ENCODE measurements around the gene ELP4.

ELP4 gene

GRCh38 chr11:31598454-31598853, 88.9 kb downstream of the ELP4 start:
- no peaks in the 10 kb centered on the region for H3K27me3 ChIP-seq (ENCODE audit: insufficient read depth, low read length, poor library complexity)
- no peaks in the 10 kb centered on the region for H3K4me1 ChIP-seq (ENCODE audit: insufficient read depth, low read length)
- DNase-seq (no peak), ATAC-seq (ENCODE audit: insufficient read depth, low read depth) (no peak)
- no peaks in the 10 kb centered on the region for H3K79me2 ChIP-seq (ENCODE audit: insufficient read depth, low read length)
- H3K36me3 ChIP-seq (ENCODE audit: insufficient read depth, low read length): no peaks in the 10 kb centered on the region
- no peak overlapping the region for H3K9ac ChIP-seq (ENCODE audit: low read depth, low read length)
- H4K20me1 ChIP-seq (ENCODE audit: insufficient read depth, low read length): no peaks in the 10 kb centered on the region
- no peak overlapping the region for H3K4me3 ChIP-seq (ENCODE audit: low read depth in 1 of 2, low read length in 2 of 2)
- TF ChIP-seq CTCF (IDR thresholded peaks at IDR 0.05; ENCODE audit: borderline replicate concordance, extremely low read depth, low read length, poor library complexity, severe bottlenecking) (no peak), EZH2 (IDR thresholded peaks at IDR 0.05; ENCODE audit: borderline replicate concordance, low read depth, low read length, severe bottlenecking) (no peak)
- no peak overlapping the region for H3K27ac ChIP-seq (ENCODE audit: low read length)
- no peak overlapping the region for H3K4me2 ChIP-seq (ENCODE audit: insufficient read depth, low read length)
- no peak overlapping the region for H2AFZ ChIP-seq (ENCODE audit: low read depth, low read length)
- H3K9me3 ChIP-seq (ENCODE audit: insufficient read depth, low read length, severe bottlenecking): no peaks in the 10 kb centered on the region

DNA sequence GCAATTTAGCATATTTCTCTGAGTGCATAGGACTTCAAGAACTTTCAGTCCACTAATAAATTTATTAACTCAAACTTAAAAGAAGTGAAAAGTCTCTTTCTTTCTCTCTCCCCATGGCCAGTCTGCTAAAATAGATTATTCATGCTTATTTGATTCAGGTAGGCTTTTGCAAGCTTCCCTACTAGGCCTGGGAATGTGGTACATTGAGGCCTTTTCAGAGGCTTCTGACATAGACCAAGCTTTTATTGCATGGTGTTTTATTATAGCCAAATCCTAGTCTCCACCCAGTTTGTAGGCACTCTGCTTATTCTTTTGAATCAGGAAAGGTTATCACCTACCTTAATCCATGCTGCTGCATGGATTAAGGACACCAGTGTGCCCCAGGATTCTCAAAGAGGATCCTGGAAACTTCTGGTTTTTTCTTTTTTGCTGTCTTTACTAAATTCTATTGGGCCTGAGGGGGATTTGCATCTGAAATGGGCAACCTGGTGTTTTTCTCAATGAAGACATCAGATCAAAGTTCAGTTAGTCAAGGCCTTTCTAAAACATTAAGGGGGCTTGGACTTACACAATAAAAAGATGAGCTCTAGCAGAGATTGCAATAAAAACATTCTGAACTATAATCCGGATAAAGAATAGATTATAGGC, 92.2 kb downstream of the ELP4 start:
- TF ChIP-seq CTCF (IDR thresholded peaks at IDR 0.05; ENCODE audit: borderline replicate concordance, extremely low read depth, low read length, poor library complexity, severe bottlenecking): no peak
- TF ChIP-seq EZH2 (IDR thresholded peaks at IDR 0.05; ENCODE audit: borderline replicate concordance, low read depth, low read length, severe bottlenecking): no peak
- Histone ChIP-seq H3K27ac (ENCODE audit: low read length) (no peak overlapping the region), H3K36me3 (ENCODE audit: insufficient read depth, low read length) (no peaks in the 10 kb centered on the region), H3K4me1 (ENCODE audit: insufficient read depth, low read length) (no peaks in the 10 kb centered on the region), H2AFZ (ENCODE audit: low read depth, low read length) (no peak overlapping the region), H3K27me3 (ENCODE audit: insufficient read depth, low read length, poor library complexity) (no peaks in the 10 kb centered on the region), H3K9ac (ENCODE audit: low read depth, low read length) (no peak overlapping the region), H3K4me3 (ENCODE audit: low read depth in 1 of 2, low read length in 2 of 2) (no peak overlapping the region), H3K9me3 (ENCODE audit: insufficient read depth, low read length, severe bottlenecking) (no peaks in the 10 kb centered on the region), H4K20me1 (ENCODE audit: insufficient read depth, low read length) (no peaks in the 10 kb centered on the region), H3K79me2 (ENCODE audit: insufficient read depth, low read length) (no peaks in the 10 kb centered on the region), H3K4me2 (ENCODE audit: insufficient read depth, low read length) (no peak overlapping the region)
- no peak for DNase-seq
- no peak for ATAC-seq (ENCODE audit: insufficient read depth, low read depth)

GRCh38 chr11:31606893-31607292, 97.3 kb downstream of the ELP4 start:
- H3K4me1 ChIP-seq (ENCODE audit: insufficient read depth, low read length): peaks cover 10% of the 10 kb centered on the region
- no peaks in the 10 kb centered on the region for H3K27me3 ChIP-seq (ENCODE audit: insufficient read depth, low read length, poor library complexity)
- DNase-seq (no peak), ATAC-seq (ENCODE audit: insufficient read depth, low read depth) (no peak)
- H2AFZ ChIP-seq (ENCODE audit: low read depth, low read length): no peak overlapping the region
- H3K9ac ChIP-seq (ENCODE audit: low read depth, low read length): no peak overlapping the region
- no peak overlapping the region for H3K4me2 ChIP-seq (ENCODE audit: insufficient read depth, low read length)
- no peaks in the 10 kb centered on the region for H3K9me3 ChIP-seq (ENCODE audit: insufficient read depth, low read length, severe bottlenecking)
- H3K36me3 ChIP-seq (ENCODE audit: insufficient read depth, low read length): no peaks in the 10 kb centered on the region
- no peaks in the 10 kb centered on the region for H3K79me2 ChIP-seq (ENCODE audit: insufficient read depth, low read length)
- no peak overlapping the region for H3K27ac ChIP-seq (ENCODE audit: low read length)
- TF ChIP-seq EZH2 (IDR thresholded peaks at IDR 0.05; ENCODE audit: borderline replicate concordance, low read depth, low read length, severe bottlenecking): no peak
- no peak for TF ChIP-seq CTCF (IDR thresholded peaks at IDR 0.05; ENCODE audit: borderline replicate concordance, extremely low read depth, low read length, poor library complexity, severe bottlenecking)
- no peaks in the 10 kb centered on the region for H4K20me1 ChIP-seq (ENCODE audit: insufficient read depth, low read length)
- H3K4me3 ChIP-seq (ENCODE audit: low read depth in 1 of 2, low read length in 2 of 2): no peak overlapping the region
